HG03575 (cell line): ENCODE measurements around the gene NR2F2.

Experiments used
- ATAC-seq: cut with Tn5 transposase; IDR thresholded peaks from one replicate; pipeline ENCODE4 v1.9.1; 2021; ENCODE audit not compliant: unreplicated experiment, insufficient number of reproducible peaks, low FRiP score; ENCODE audit errors: extremely low read depth

Gene NR2F2

GRCh38 chr15:96314518-96314917, 16.0 kb upstream of the NR2F2 start:
- ATAC-seq: no peak

GRCh38 chr15:96314963-96315362, 15.5 kb upstream of the NR2F2 start:
- no peak for ATAC-seq

- ATAC-seq: no peak
Measured at GRCh38 chr15:96316953-96317629, 13.4 kb upstream of the NR2F2 start.

- no peak for ATAC-seq
Measured at GRCh38 chr15:96320107-96320506, 10.4 kb upstream of the NR2F2 start.

GRCh38 chr15:96320703-96321638, 9.5 kb upstream of the NR2F2 start:
- no peak for ATAC-seq

GRCh38 chr15:96321639-96322535, 8.6 kb upstream of the NR2F2 start:
- no peak for ATAC-seq

GRCh38 chr15:96322536-96323318, 7.8 kb upstream of the NR2F2 start:
- ATAC-seq: no peak

- no peak for ATAC-seq
Measured at GRCh38 chr15:96323319-96324145, 7.0 kb upstream of the NR2F2 start.

- ATAC-seq: no peak
Measured at GRCh38 chr15:96324192-96324895, 6.2 kb upstream of the NR2F2 start.

GRCh38 chr15:96324940-96325540, 5.5 kb upstream of the NR2F2 start:
- no peak for ATAC-seq

- ATAC-seq: no peak
Measured at GRCh38 chr15:96325541-96326327, 4.8 kb upstream of the NR2F2 start.

GRCh38 chr15:96326328-96327154, 4.0 kb upstream of the NR2F2 start:
- no peak for ATAC-seq

GRCh38 chr15:96327155-96327741, 3.3 kb upstream of the NR2F2 start:
- ATAC-seq: no peak

- ATAC-seq: no peak
Measured at GRCh38 chr15:96328181-96328876, 2.2 kb upstream of the NR2F2 start.

GRCh38 chr15:96328877-96329195, 1.7 kb upstream of the NR2F2 start:
- no peak for ATAC-seq
